ENCODE measurements around the gene PHF2.

The PHF2 gene

GRCh38 chr9:93678199-93679019 lies 102.0 kb downstream of the PHF2 start:
- Histone ChIP-seq H3K9me3 (ENCODE audit: insufficient read depth, low read depth, low read length) (no peaks in the 10 kb centered on the region), H4K20me1 (ENCODE audit: insufficient read depth, low read length, poor library complexity, severe bottlenecking) (no peaks in the 10 kb centered on the region), H3K79me2 (ENCODE audit: insufficient read depth, low read length) (no peaks in the 10 kb centered on the region), H2AFZ (ENCODE audit: low read length) (no peak overlapping the region), H3K9ac (ENCODE audit: low read depth, low read length, poor library complexity, severe bottlenecking) (no peak overlapping the region), H3K36me3 (ENCODE audit: insufficient read depth, low read length) (peaks cover 13% of the 10 kb centered on the region; the same call in 1 of the 2 replicates), H3K4me2 (ENCODE audit: low read depth, low read length, poor library complexity, severe bottlenecking) (no peak overlapping the region), H3K4me1 (ENCODE audit: insufficient read depth, low read length, poor library complexity, severe bottlenecking) (no peaks in the 10 kb centered on the region), H3K4me3 (ENCODE audit: low read length, poor library complexity, severe bottlenecking) (no peak overlapping the region), H3F3A (ENCODE audit: low read depth) (no peaks in the 10 kb centered on the region), H3K27me3 (ENCODE audit: insufficient read depth, low read length, poor library complexity, severe bottlenecking) (no peaks in the 10 kb centered on the region), H3K9me2 (replicated peaks; ENCODE audit: low read depth, low read length) (no peaks in the 10 kb centered on the region)
- TF ChIP-seq EZH2phosphoT487 (IDR thresholded peaks at IDR 0.05; ENCODE audit: borderline replicate concordance) = no peak
- TF ChIP-seq, protein P1, sequence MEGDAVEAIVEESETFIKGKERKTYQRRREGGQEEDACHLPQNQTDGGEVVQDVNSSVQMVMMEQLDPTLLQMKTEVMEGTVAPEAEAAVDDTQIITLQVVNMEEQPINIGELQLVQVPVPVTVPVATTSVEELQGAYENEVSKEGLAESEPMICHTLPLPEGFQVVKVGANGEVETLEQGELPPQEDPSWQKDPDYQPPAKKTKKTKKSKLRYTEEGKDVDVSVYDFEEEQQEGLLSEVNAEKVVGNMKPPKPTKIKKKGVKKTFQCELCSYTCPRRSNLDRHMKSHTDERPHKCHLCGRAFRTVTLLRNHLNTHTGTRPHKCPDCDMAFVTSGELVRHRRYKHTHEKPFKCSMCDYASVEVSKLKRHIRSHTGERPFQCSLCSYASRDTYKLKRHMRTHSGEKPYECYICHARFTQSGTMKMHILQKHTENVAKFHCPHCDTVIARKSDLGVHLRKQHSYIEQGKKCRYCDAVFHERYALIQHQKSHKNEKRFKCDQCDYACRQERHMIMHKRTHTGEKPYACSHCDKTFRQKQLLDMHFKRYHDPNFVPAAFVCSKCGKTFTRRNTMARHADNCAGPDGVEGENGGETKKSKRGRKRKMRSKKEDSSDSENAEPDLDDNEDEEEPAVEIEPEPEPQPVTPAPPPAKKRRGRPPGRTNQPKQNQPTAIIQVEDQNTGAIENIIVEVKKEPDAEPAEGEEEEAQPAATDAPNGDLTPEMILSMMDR (conservative IDR thresholded peaks at IDR 0.05; ENCODE audit: low read length) = no peak

DNA sequence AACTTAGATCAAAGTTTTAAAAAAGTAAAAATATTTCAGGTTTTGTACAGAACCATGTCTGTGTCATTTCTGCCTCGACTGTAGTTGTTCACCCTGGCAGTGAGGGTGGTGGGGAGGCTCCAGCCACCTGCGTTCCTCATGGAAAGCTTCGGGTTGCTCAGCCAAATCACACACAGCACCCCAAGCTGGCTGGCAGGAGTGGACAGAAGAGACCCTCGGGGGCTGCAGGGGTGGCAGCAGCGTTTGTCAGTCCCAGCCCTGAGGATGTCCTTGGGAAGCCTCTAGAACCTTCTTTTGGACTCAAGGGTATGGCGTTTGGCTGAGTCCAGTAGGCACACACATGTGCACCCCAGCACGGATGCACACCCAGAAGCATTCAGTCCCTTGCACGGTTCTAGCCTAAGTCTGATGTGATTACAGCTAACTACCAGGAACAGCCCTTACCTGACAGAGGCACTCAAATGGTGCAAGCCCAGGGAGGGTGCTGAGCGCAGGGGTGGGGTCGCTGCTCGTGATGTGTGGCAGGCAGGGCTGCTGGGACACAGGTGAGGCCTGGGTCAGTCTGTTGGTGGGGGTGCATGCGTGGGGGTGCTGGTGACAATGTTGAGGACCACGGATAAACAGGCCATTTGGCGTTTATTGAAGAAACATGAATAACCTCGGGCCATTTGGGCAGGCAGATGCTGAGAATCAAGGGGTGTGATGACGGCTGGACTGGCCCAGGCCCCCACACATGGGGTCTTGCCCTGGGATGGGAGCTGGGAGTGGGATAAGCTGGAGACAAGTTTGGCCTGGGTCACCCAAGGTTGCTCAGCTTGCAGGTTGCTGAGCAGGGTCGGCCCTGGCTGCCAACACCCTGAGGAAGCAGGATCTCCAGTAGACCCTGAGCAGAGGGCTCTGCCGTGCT lies 103.4 kb downstream of the PHF2 start:
- Histone ChIP-seq H3K27me3 (ENCODE audit: insufficient read depth, low read length, poor library complexity, severe bottlenecking) (no peaks in the 10 kb centered on the region), H3K9ac (ENCODE audit: low read depth, low read length, poor library complexity, severe bottlenecking) (no peak overlapping the region), H3K79me2 (ENCODE audit: insufficient read depth, low read length) (no peaks in the 10 kb centered on the region), H4K20me1 (ENCODE audit: insufficient read depth, low read length, poor library complexity, severe bottlenecking) (no peaks in the 10 kb centered on the region), H3K9me2 (replicated peaks; ENCODE audit: low read depth, low read length) (no peaks in the 10 kb centered on the region), H3K4me3 (ENCODE audit: low read length, poor library complexity, severe bottlenecking) (no peak overlapping the region), H3K4me1 (ENCODE audit: insufficient read depth, low read length, poor library complexity, severe bottlenecking) (peaks cover 2% of the 10 kb centered on the region), H3F3A (ENCODE audit: low read depth) (no peaks in the 10 kb centered on the region), H3K4me2 (ENCODE audit: low read depth, low read length, poor library complexity, severe bottlenecking) (no peak overlapping the region), H3K9me3 (ENCODE audit: insufficient read depth, low read depth, low read length) (no peaks in the 10 kb centered on the region), H2AFZ (ENCODE audit: low read length) (no peak overlapping the region), H3K36me3 (ENCODE audit: insufficient read depth, low read length) (peaks cover 10% of the 10 kb centered on the region; the same call in 1 of the 2 replicates)
- TF ChIP-seq, protein P1 (conservative IDR thresholded peaks at IDR 0.05; ENCODE audit: low read length) = no peak
- TF ChIP-seq EZH2phosphoT487 (IDR thresholded peaks at IDR 0.05; ENCODE audit: borderline replicate concordance) = no peak

DNA sequence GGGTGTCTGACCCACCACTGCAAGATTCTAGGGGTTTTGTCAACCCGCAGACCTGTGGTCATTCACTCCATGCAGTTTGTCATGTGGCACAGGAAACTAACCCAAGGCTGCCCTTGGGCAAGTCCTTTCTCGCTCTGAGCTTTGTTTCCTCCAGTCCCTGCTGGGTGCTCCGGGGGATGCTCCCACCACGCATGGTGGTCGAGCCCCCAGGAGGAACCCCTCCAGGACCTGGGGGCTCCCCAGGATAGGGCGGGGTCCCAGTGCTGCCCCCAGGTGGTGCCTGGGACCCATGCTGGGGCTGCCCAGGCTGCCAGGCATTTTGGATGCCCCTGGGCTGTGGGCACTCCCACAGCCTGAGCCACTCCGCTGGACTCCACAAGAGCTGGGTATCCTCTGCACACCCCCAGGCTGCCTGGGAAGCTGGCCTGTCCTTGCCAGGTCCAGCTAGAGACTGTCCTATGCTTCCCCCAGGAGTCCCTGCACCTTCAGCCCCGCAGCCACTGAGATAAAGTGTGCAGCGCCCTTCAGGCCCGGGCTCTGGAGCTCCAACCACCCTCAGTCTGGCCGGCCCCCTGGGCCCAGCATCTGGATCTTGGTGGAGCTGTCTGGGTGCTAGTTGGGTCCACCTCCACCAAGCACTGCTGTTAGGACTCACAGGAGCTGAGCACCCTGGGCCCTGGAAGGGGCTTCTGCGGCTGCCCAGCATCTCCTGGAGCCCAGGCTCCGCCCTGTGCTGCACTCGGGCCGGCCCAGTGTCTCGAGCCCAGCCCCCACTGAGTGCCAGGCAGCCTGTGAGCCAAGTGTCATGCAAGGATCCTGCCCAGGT lies 104.3 kb downstream of the PHF2 start:
- no peak for TF ChIP-seq EZH2phosphoT487 (IDR thresholded peaks at IDR 0.05; ENCODE audit: borderline replicate concordance)
- TF ChIP-seq, protein P1 (conservative IDR thresholded peaks at IDR 0.05; ENCODE audit: low read length) = peak; percentile 24; the same call in 1 of the 2 replicates
- no peak overlapping the region for H3K9ac ChIP-seq (ENCODE audit: low read depth, low read length, poor library complexity, severe bottlenecking)
- H3K4me2 ChIP-seq (ENCODE audit: low read depth, low read length, poor library complexity, severe bottlenecking) = no peak overlapping the region
- H3K4me1 ChIP-seq (ENCODE audit: insufficient read depth, low read length, poor library complexity, severe bottlenecking) = peaks cover 7% of the 10 kb centered on the region
- H3K27me3 ChIP-seq (ENCODE audit: insufficient read depth, low read length, poor library complexity, severe bottlenecking) = no peaks in the 10 kb centered on the region
- no peaks in the 10 kb centered on the region for H3K9me2 ChIP-seq (replicated peaks; ENCODE audit: low read depth, low read length)
- H4K20me1 ChIP-seq (ENCODE audit: insufficient read depth, low read length, poor library complexity, severe bottlenecking) = no peaks in the 10 kb centered on the region
- H3K9me3 ChIP-seq (ENCODE audit: insufficient read depth, low read depth, low read length) = no peaks in the 10 kb centered on the region
- peaks cover 10% of the 10 kb centered on the region; the same call in 1 of the 2 replicates for H3K36me3 ChIP-seq (ENCODE audit: insufficient read depth, low read length)
- H3K79me2 ChIP-seq (ENCODE audit: insufficient read depth, low read length) = no peaks in the 10 kb centered on the region
- H3K4me3 ChIP-seq (ENCODE audit: low read length, poor library complexity, severe bottlenecking) = no peak overlapping the region
- no peaks in the 10 kb centered on the region for H3F3A ChIP-seq (ENCODE audit: low read depth)
- no peak overlapping the region for H2AFZ ChIP-seq (ENCODE audit: low read length)
